Measurements from ENCODE around the gene CNTD1. TPM values are rescaled to one million over a fixed set of nuclear protein-coding genes. Genes with fewer than 3 reads are reported as not detected.

The CNTD1 gene
- total RNA-seq, 3 donors from 2014 or later (not counting 1 experiment from before 2014, with no cell fraction given) = not detected

- no peak overlapping the region for H3K27ac Mint-ChIP-seq
- WGBS (ENCODE audit: insufficient coverage) = 97% methylated on average over 5 of the region's 5 CpGs
- Histone ChIP-seq H3K9me3 (ENCODE audit: control insufficient read depth, insufficient read depth, low read length) (no peaks in the 10 kb centered on the region), H3K4me3 (ENCODE audit: low read length) (no peak overlapping the region), H3K27me3 (ENCODE audit: control insufficient read depth, insufficient read depth, low read length) (peaks cover 15% of the 10 kb centered on the region), H3K36me3 (ENCODE audit: control insufficient read depth, insufficient read depth, low read length) (peaks cover 31% of the 10 kb centered on the region), H3K4me1 (ENCODE audit: control insufficient read depth, insufficient read depth, low read length) (peaks cover 14% of the 10 kb centered on the region), H3K27ac (ENCODE audit: low read length) (no peak overlapping the region)
- H3K4me3 Mint-ChIP-seq = no peak overlapping the region
- no peak for TF ChIP-seq CTCF (IDR thresholded peaks at IDR 0.05)
- ATAC-seq (no peak), DNase-seq (no peak)
- peaks cover 10 to 28% of the 10 kb centered on the region in 2 donors for H3K27me3 Mint-ChIP-seq (ENCODE audit: low read depth in 2 of 2)
- H3K9me3 Mint-ChIP-seq = no peaks in the 10 kb centered on the region
- intact Hi-C loops (cut with micrococcal nuclease) = no loop called here
- no peaks in the 10 kb centered on the region for H3K36me3 Mint-ChIP-seq
- peaks cover 9 to 25% of the 10 kb centered on the region in 2 donors for H3K4me1 Mint-ChIP-seq
Observed at GRCh38 chr17:42778570-42778969, 20.1 kb upstream of the CNTD1 start.

GRCh38 chr17:42779304-42779935 is 19.2 kb upstream of the CNTD1 start:
- WGBS (ENCODE audit: insufficient coverage) = 100% methylated on average over 1 of the region's 3 CpGs
- intact Hi-C loops (cut with micrococcal nuclease) = no loop called here
- H3K36me3 Mint-ChIP-seq = no peaks in the 10 kb centered on the region
- DNase-seq = no peak
- Histone ChIP-seq H3K9me3 (ENCODE audit: control insufficient read depth, insufficient read depth, low read length) (no peaks in the 10 kb centered on the region), H3K27me3 (ENCODE audit: control insufficient read depth, insufficient read depth, low read length) (peaks cover 24% of the 10 kb centered on the region), H3K27ac (ENCODE audit: low read length) (no peak overlapping the region), H3K4me3 (ENCODE audit: low read length) (no peak overlapping the region), H3K36me3 (ENCODE audit: control insufficient read depth, insufficient read depth, low read length) (peaks cover 31% of the 10 kb centered on the region), H3K4me1 (ENCODE audit: control insufficient read depth, insufficient read depth, low read length) (peaks cover 8% of the 10 kb centered on the region)
- no peak for TF ChIP-seq CTCF (IDR thresholded peaks at IDR 0.05)
- peaks cover 19 to 33% of the 10 kb centered on the region in 2 donors for H3K27me3 Mint-ChIP-seq (ENCODE audit: low read depth in 2 of 2)
- ATAC-seq = no peak
- peak overlapping the region; percentile 21 for H3K4me3 Mint-ChIP-seq
- H3K4me1 Mint-ChIP-seq = peaks cover under 1 to 19% of the 10 kb centered on the region in 2 donors
- H3K9me3 Mint-ChIP-seq = no peaks in the 10 kb centered on the region
- H3K27ac Mint-ChIP-seq = no peak overlapping the region

GRCh38 chr17:42779936-42780850 is 18.5 kb upstream of the CNTD1 start, which contains the start of gene WNK4:
WNK4 (plus strand) TSS chr17:42780610; CDS start chr17:42780699, 89 bp downstream.
- peaks cover 8% of the 10 kb centered on the region for H3K4me1 ChIP-seq (ENCODE audit: control insufficient read depth, insufficient read depth, low read length)
- TF ChIP-seq CTCF (IDR thresholded peaks at IDR 0.05) = no peak
- Mint-ChIP-seq H3K4me1 (peaks cover 0 to 18% of the 10 kb centered on the region in 2 donors), H3K36me3 (no peaks in the 10 kb centered on the region), H3K4me3 (peak within 1 kb of the TSS; percentile 21), H3K27me3 (ENCODE audit: low read depth in 2 of 2) (peaks cover 19 to 33% of the 10 kb centered on the region in 2 donors), H3K9me3 (no peaks in the 10 kb centered on the region), H3K27ac (no peak within 1 kb of the TSS)
- no peak within 1 kb of the TSS for H3K27ac ChIP-seq (ENCODE audit: low read length)
- H3K36me3 ChIP-seq (ENCODE audit: control insufficient read depth, insufficient read depth, low read length) = peaks cover 31% of the 10 kb centered on the region
- DNase-seq (no peak), ATAC-seq (peak in 1 of 3 donors; percentile 44)
- no peaks in the 10 kb centered on the region for H3K9me3 ChIP-seq (ENCODE audit: control insufficient read depth, insufficient read depth, low read length)
- no peak within 1 kb of the TSS for H3K4me3 ChIP-seq (ENCODE audit: low read length)
- intact Hi-C loops (cut with micrococcal nuclease) = no loop called here
- H3K27me3 ChIP-seq (ENCODE audit: control insufficient read depth, insufficient read depth, low read length) = peaks cover 28% of the 10 kb centered on the region
- 16% methylated on average over 61 of the region's 65 CpGs for WGBS (ENCODE audit: insufficient coverage)
